Pericardium fibroblast (primary cell): ENCODE results near the gene FGF14. TPM values are rescaled to one million over a fixed set of nuclear protein-coding genes. Genes with fewer than 3 reads are reported as not detected.

ENCODE experiments used
- total RNA-seq: library from RNA; depleted of rRNA; stranded (reverse); fragments of >200 nt; gene quantifications from 2 replicates; pipeline ENCODE4 v1.2.3, GENCODE V29; 2015

FGF14 gene
- total RNA-seq, result 0.17 TPM in 1 of 2 replicates, not detected in the other

GRCh38 chr13:102401766-102402165, at the start of gene FGF14:
FGF14 (minus strand) TSS chr13:102402048.

Other genes starting within 250 kb of the FGF14 start
- gene TPP2, start 194.9 kb upstream of the FGF14 start, total RNA-seq, result 27.1 and 28.5 TPM in 2 replicates